AG04449 (cell line): ENCODE data around the gene FRG2B.
"Not testable (repeated sequence)": the region's sequence is repeated elsewhere in the genome, so short reads cannot be mapped to it uniquely, and the experiment has no call there.

Source experiments
- CTCF ChIA-PET: fragments of 350-600 bp; formaldehyde crosslinking; extraction: SDS; loops from one replicate; lab custom pipeline; 2021; ENCODE audit warnings: antibody characterized with exemption; lab: Yijun Ruan, JAX
- POLR2A ChIA-PET: fragments of 400-600, 350-600 bp; formaldehyde crosslinking; extraction: SDS; loops from one replicate; lab custom pipeline; 2020; ENCODE audit warnings: antibody characterized with exemption, inconsistent platforms; lab: Yijun Ruan, JAX
- DNase-seq: peaks from one replicate; pipeline ENCODE4 v3.0.0-alpha.2; 2010; ENCODE audit warnings: low read depth, low spot score
- H3K4me3 ChIP-seq: 2 replicates; pipeline ENCODE4 v1.5.1; 2011; ENCODE audit warnings: low read depth, mild to moderate bottlenecking, control low read depth, low read length
- CTCF ChIP-seq: IDR thresholded peaks from one replicate; pipeline ENCODE4 v1.5.1; 2011; ENCODE audit warnings: mild to moderate bottlenecking, moderate library complexity, low read length, control low read depth, inconsistent platforms; ENCODE audit not compliant: insufficient read depth; ENCODE audit errors: missing control alignments

The FRG2B gene

GRCh38 chr10:133590226-133590969 is 36.2 kb downstream of the FRG2B start:
- DNase-seq, result no peak
- ChIA-PET CTCF (interaction anchor here (1.0 kb wide), 1 partner anchor 19 kb away, joined by 3 read pairs; no protein-coding TSS in a partner anchor), POLR2A (no interaction called here)
- TF ChIP-seq CTCF, result no peak
- H3K4me3 ChIP-seq, result no peak overlapping the region

GRCh38 chr10:133577037-133577436 is 49.6 kb downstream of the FRG2B start:
- H3K4me3 ChIP-seq, DNase-seq, CTCF ChIA-PET, POLR2A ChIA-PET: not testable (repeated sequence)
